Activated naive CD8-positive, alpha-beta T cell treated with anti-CD3 and anti-CD28 coated beads, Interleukin-2, amount 10 ng/mL, durations not matched to agents 7 days and 5 days (primary cell): ENCODE results near the gene OR52E5. TPM values are rescaled to one million over a fixed set of nuclear protein-coding genes. Genes with fewer than 3 reads are reported as not detected.

ENCODE experiments used
- ATAC-seq: fragments of 150-1000 bp; cut with Tn5 transposase; one replicate; pipeline ENCODE4 v1.10.0; 2021; ENCODE audit warnings: low read depth, moderate library complexity
- POLR2A ChIA-PET: fragments of 350-600 bp; sonication (Branson Sonifier 250); formaldehyde crosslinking; loops from one replicate; lab custom pipeline; 2021; ENCODE audit warnings: antibody characterized with exemption; lab: Charles Lee
- DNase-seq: peaks from one replicate; pipeline ENCODE4 v3.0.0; 2021
- H3K27ac Mint-ChIP-seq: one replicate; pipeline ENCODE4 v1.8.0; 2022; ENCODE audit warnings: mild to moderate bottlenecking, mixed read lengths
- H3K27me3 Mint-ChIP-seq: one replicate; pipeline ENCODE4 v1.8.0; 2022; ENCODE audit warnings: mild to moderate bottlenecking, moderate library complexity, mixed read lengths
- H3K36me3 Mint-ChIP-seq: one replicate; pipeline ENCODE4 v1.8.0; 2021; ENCODE audit warnings: mild to moderate bottlenecking, mixed read lengths
- H3K4me1 Mint-ChIP-seq: one replicate; pipeline ENCODE4 v1.8.0; 2021; ENCODE audit warnings: mixed read lengths
- H3K4me3 Mint-ChIP-seq: one replicate; pipeline ENCODE4 v1.8.0; 2022; ENCODE audit warnings: mild to moderate bottlenecking, moderate library complexity, mixed read lengths
- H3K9me3 Mint-ChIP-seq: one replicate; pipeline ENCODE4 v1.8.0; 2021; ENCODE audit warnings: mixed read lengths
- total RNA-seq, 2 experiments: library from RNA; stranded (reverse); gene quantifications; one replicate each; pipeline ENCODE4 v1.2.3, GENCODE V29; 2021

Gene OR52E5
- total RNA-seq, 2 experiments from 2014 or later: not detected

DNA sequence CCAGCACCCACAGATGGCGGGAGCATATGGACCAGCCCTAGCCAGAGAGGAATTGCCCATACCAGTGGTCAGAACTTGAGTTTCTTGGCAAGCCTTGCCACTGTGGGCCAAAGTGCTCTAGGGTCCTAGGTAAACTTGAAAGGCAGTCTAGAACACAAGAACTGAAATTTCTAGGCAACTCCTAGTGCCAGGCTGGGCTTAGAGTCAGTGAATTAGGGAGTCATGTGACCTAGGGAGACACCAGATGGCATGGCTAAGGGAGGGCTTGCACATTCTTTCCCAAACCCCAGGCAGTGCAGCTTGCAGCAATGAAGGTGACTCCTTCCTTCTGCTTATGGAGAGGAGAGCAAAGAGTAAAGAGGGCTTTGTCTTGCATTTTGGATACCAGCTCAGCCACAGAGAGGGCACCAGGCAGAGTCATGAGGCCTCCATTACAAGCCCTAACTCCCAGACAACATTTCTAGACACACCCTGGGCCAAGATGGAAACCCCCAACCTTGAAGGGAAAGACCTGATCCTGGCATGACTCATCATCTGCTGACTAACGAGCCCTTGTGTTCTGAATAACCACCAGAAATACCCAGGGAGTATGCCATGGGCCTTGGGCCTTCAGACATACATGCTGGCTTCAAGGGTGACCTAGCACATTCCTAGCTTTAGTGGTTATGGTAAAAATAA, 29.9 kb downstream of the OR52E5 start:
- Mint-ChIP-seq H3K4me1 (no peaks in the 10 kb centered on the region), H3K27ac (no peak overlapping the region), H3K36me3 (no peaks in the 10 kb centered on the region), H3K9me3 (peaks cover 6% of the 10 kb centered on the region), H3K27me3 (no peaks in the 10 kb centered on the region), H3K4me3 (no peak overlapping the region)
- no peak for DNase-seq
- POLR2A ChIA-PET: no interaction called here
- ATAC-seq: no peak

DNA sequence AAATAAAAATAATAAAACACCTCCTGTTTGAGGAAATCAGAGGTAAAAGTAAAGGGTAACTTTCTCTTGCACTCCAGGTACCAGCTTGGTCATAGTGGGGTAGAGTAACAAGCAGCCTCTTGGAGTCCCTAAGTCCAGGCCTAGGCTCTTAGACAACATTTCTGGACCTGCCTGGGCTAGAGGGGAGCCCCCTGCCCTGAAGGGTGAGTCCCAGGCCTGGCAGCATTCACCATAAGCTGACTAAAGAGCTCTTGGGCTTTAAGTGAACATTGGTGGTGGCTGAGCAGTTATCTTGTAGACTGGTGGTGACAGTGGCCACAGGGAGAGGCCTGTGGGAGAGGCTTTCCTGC, 30.4 kb downstream of the OR52E5 start:
- POLR2A ChIA-PET: no interaction called here
- no peak for ATAC-seq
- peaks cover 7% of the 10 kb centered on the region for H3K9me3 Mint-ChIP-seq
- no peak overlapping the region for H3K27ac Mint-ChIP-seq
- H3K36me3 Mint-ChIP-seq: no peaks in the 10 kb centered on the region
- no peaks in the 10 kb centered on the region for H3K4me1 Mint-ChIP-seq
- no peak overlapping the region for H3K4me3 Mint-ChIP-seq
- no peak for DNase-seq
- H3K27me3 Mint-ChIP-seq: no peaks in the 10 kb centered on the region

DNA sequence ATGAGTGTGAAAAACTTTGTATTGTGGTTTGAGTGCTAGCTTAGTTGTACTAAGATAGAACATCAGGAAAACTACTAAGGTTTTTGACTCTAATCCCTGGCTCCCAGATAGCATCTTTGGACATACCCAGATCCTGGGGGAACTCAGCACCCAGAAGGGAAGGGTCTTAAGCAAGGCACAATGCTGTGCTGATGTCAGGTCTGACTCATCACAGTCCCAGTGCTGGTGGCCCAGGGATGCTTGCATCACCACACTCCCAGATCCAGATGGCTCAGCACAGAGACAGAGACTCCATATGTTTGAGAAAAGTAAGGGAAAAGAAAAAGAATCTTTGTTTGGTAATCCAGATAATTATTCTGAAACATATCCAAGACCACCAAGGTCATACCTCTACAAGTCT, 30.8 kb downstream of the OR52E5 start:
- Mint-ChIP-seq H3K9me3 (peaks cover 8% of the 10 kb centered on the region), H3K36me3 (no peaks in the 10 kb centered on the region), H3K4me1 (no peaks in the 10 kb centered on the region), H3K27me3 (no peaks in the 10 kb centered on the region), H3K27ac (no peak overlapping the region), H3K4me3 (no peak overlapping the region)
- POLR2A ChIA-PET: no interaction called here
- ATAC-seq (no peak), DNase-seq (no peak)

DNA sequence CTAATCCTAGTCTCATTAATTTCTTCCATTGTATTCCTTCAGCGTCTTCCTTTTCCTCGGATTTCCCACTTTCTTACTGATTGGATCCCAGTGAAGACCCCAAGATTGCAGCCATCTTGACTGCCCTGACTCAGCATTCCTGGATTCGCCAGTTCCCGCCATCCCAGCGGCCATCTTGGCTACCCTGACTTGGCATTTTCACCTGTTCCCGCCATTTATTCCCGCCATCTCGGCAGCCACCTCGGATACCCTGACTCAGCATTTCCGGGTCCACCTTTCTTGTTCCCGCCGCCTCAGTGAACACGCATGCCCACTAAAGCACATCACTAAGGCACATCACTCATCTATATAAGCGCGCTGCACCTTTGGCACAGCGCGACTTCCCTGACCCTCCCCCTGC, 35.3 kb downstream of the OR52E5 start:
- no peak for ATAC-seq
- POLR2A ChIA-PET: no interaction called here
- DNase-seq: no peak
- Mint-ChIP-seq H3K36me3 (no peaks in the 10 kb centered on the region), H3K27me3 (no peaks in the 10 kb centered on the region), H3K9me3 (peaks cover 9% of the 10 kb centered on the region), H3K4me3 (no peak overlapping the region), H3K4me1 (no peaks in the 10 kb centered on the region), H3K27ac (no peak overlapping the region)

DNA sequence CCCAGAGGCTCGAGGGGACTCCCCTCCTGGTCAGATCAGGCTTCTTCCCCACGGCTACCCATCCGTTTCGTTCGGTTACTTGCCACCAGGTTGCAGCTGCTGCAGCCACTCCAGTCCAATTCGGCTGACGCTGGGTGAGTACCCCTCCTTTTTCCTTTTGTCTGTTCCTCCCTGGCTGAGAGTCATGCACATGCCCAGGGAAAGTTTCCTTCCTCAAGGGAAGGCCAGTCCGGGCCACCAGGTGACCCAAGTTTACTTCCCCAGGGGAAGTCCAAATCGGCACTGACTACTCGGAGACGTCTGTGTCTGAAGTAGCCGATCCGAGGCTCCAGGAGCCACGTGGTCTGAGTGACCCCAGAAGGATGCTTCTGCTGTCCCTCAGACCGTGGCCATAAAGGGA, 35.8 kb downstream of the OR52E5 start:
- Mint-ChIP-seq H3K4me3 (no peak overlapping the region), H3K27me3 (no peaks in the 10 kb centered on the region), H3K27ac (no peak overlapping the region), H3K36me3 (no peaks in the 10 kb centered on the region), H3K4me1 (no peaks in the 10 kb centered on the region), H3K9me3 (peaks cover 8% of the 10 kb centered on the region)
- ATAC-seq: no peak
- POLR2A ChIA-PET: no interaction called here
- DNase-seq: no peak

DNA sequence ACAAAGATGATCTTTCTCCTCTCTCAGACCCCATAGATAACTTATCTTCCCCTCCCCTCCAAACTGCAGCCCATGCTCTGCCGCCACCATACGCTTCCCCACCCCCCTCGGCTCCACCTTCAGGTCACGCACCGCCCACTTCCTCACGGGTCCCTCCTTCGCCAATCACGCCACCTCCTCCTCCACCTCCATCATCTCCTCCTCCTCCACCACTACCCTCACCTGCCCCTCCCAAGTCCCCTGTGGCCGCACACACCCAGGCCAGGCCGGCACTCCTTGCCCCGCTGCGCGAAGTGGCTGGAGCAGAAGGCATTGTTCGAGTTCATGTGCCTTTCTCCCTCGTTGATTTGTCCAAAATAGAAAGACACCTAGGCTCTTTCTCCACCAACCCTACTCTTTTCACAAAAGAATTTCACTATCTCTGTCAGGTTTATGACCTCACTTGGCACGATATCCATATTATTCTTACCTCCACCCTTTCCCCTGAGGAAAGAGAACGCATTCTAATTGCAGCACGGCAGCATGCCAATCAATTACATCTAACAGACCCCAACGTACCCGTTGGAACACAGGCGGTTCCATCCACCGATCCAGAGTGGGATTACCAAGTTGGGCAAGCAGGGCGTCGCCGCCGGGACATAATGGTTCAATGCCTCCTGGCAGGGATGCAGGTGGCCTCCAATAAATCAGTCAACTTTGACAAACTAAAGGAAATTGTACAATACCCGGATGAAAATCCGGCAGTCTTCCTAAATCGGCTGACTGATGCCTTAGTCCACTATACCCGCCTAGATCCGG, 36.8 kb downstream of the OR52E5 start:
- ATAC-seq: no peak
- POLR2A ChIA-PET: no interaction called here

DNA sequence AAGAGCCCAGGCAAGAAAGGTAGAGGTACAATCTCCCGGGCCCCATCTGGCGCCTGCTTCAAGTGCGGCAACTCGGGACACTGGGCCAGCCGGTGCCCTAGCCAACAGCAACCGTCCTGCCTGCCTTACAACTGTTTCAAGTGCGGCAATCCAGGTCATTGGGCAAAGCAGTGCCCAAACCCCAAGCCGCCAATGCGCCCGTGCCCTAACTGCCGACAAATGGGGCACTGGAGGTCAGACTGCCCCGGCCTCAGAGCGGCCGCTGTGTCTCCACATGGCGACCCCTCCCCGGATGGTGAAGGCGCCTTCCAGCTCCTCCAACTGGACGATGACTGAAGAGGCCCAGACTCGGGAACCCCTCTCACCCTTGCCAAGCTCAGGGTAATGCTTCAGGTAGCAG, 37.6 kb downstream of the OR52E5 start:
- POLR2A ChIA-PET: no interaction called here
- Mint-ChIP-seq H3K27ac (no peak overlapping the region), H3K27me3 (no peaks in the 10 kb centered on the region), H3K4me3 (no peak overlapping the region), H3K36me3 (no peaks in the 10 kb centered on the region), H3K9me3 (peaks cover 7% of the 10 kb centered on the region), H3K4me1 (no peaks in the 10 kb centered on the region)
- DNase-seq (no peak), ATAC-seq (no peak)

More for the DNA sequence above, 36.8 kb downstream of the OR52E5 start:
- Mint-ChIP-seq H3K4me1 (no peaks in the 10 kb centered on the region), H3K9me3 (peaks cover 7% of the 10 kb centered on the region), H3K4me3 (no peak overlapping the region), H3K27me3 (no peaks in the 10 kb centered on the region), H3K36me3 (no peaks in the 10 kb centered on the region), H3K27ac (no peak overlapping the region)
- DNase-seq: no peak

DNA sequence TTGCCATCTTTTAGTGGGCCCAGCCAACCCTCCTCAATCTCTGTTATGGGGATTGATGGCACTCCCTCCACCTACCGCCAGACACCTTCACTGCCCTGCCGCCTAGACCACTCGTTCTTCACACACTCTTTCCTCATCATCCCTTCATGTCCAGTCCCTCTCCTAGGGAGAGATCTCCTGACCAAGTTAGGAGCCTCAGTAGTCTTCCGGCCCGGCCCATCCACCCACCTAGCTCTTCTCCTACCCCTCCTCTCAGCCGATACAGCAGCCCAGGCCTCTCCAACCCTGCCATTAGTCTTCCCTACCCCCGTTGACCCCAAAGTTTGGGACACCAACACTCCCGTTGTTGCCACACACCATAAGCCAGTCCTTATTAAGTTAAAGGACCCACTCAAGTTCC, 38.1 kb downstream of the OR52E5 start:
- no peak for ATAC-seq
- H3K36me3 Mint-ChIP-seq: no peaks in the 10 kb centered on the region
- peaks cover 7% of the 10 kb centered on the region for H3K9me3 Mint-ChIP-seq
- no peaks in the 10 kb centered on the region for H3K4me1 Mint-ChIP-seq
- H3K27me3 Mint-ChIP-seq: no peaks in the 10 kb centered on the region
- no peak overlapping the region for H3K27ac Mint-ChIP-seq
- DNase-seq: no peak
- no peak overlapping the region for H3K4me3 Mint-ChIP-seq
- POLR2A ChIA-PET: no interaction called here

DNA sequence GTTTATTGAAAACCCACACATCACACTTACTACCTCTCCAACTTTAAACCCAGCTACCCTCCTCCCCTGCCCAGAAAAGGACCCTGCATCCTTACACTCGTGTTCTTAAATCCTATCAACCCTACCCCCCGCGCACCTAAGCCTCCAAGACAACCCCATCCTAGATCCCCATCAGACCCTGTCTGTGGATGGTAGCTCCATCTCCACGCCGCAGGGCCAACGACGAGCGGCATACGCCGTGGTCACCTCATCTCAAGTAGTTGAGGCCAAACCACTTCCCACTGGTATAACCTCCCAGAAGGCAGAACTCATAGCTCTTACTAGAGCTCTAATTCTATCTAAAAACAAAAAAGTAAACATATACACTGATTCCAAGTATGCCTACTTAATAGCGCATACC, 39.7 kb downstream of the OR52E5 start:
- no peak for ATAC-seq
- H3K36me3 Mint-ChIP-seq: no peaks in the 10 kb centered on the region
- H3K9me3 Mint-ChIP-seq: peaks cover 11% of the 10 kb centered on the region
- no peaks in the 10 kb centered on the region for H3K27me3 Mint-ChIP-seq
- H3K4me3 Mint-ChIP-seq: no peak overlapping the region
- POLR2A ChIA-PET: no interaction called here
- no peaks in the 10 kb centered on the region for H3K4me1 Mint-ChIP-seq
- H3K27ac Mint-ChIP-seq: no peak overlapping the region
- DNase-seq: no peak

DNA sequence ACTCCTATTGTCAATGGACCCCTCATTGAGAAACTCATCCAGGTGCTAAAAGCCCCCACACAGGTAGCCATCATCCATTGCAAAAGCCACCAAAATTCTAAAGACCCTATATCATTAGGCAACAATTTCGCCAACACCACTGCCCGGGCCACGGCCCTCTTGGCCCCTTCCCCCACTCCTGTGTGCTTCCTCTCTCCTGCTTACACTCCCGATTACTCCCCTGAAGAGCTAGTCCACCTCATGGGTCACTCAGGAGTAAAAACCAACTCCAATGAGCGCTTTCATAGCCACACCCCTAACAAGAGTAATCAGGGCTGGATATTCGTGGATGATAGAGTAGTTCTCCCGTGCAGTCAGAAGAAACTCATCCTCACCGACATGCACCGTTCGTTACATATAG, 40.1 kb downstream of the OR52E5 start:
- Mint-ChIP-seq H3K4me1 (no peaks in the 10 kb centered on the region), H3K27ac (no peak overlapping the region), H3K36me3 (no peaks in the 10 kb centered on the region), H3K9me3 (peaks cover 13% of the 10 kb centered on the region), H3K4me3 (no peak overlapping the region), H3K27me3 (no peaks in the 10 kb centered on the region)
- DNase-seq (no peak), ATAC-seq (no peak)
- POLR2A ChIA-PET: no interaction called here

DNA sequence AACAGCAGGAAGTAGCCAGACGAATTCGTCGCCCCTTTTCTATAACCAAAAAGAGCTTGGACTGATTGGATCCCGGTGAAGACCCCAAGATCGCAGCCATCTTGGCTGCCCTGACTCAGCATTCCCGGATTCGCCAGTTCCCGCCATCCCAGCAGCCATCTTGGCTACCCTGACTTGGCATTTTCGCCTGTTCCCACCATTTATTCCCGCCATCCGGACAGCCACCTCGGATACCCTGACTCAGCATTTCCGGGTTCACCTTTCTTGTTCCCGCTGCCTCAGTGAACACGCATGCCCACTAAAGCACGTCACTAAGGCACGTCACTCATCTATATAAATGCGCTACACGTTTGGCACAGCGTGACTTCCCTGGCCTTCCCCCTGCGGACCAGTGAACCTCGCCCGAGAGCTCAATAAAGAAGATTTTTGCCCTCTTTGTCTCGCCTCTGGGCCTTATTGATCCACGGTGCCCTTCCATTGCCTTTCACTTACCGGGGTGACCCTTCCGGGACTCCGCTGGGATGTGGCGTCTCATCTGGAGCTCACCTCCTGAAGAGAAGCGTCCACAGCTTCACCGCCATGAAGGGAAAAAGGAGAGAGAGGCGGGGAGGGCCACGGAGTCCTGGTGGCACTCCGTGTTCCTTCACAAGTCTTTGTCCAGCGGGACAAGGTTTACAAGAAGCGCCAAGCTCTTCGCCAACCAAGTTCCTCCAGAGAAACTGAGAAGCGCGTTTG, 45.0 kb downstream of the OR52E5 start:
- no peak for ATAC-seq
- Mint-ChIP-seq H3K9me3 (peaks cover 6% of the 10 kb centered on the region), H3K27me3 (peaks cover under 1% of the 10 kb centered on the region), H3K4me3 (no peak overlapping the region), H3K27ac (no peak overlapping the region), H3K4me1 (no peaks in the 10 kb centered on the region), H3K36me3 (no peaks in the 10 kb centered on the region)
- DNase-seq: no peak
- POLR2A ChIA-PET: no interaction called here

DNA sequence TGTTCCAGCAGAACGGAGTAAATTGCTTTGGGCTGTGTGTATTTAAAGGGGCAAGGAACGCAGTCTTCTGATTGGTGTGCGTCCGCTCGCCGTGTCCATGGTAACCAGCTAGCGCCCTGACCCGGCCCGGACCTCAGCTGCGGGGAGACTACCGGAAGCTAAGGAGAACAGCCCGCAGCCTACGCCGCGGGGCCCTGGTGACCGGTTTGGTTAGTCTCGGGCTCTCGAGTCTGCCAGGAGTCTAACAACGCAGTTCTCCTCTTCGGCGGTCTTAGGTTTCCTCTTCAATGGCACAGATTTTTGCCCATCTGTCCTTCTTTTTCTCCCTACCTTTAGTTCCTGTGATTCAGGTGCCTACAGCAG, 45.6 kb downstream of the OR52E5 start:
- H3K36me3 Mint-ChIP-seq: no peaks in the 10 kb centered on the region
- H3K4me3 Mint-ChIP-seq: no peak overlapping the region
- H3K4me1 Mint-ChIP-seq: no peaks in the 10 kb centered on the region
- no peak overlapping the region for H3K27ac Mint-ChIP-seq
- peaks cover 6% of the 10 kb centered on the region for H3K9me3 Mint-ChIP-seq
- H3K27me3 Mint-ChIP-seq: peaks cover 3% of the 10 kb centered on the region
- ATAC-seq: no peak
- no peak for DNase-seq
- POLR2A ChIA-PET: no interaction called here

DNA sequence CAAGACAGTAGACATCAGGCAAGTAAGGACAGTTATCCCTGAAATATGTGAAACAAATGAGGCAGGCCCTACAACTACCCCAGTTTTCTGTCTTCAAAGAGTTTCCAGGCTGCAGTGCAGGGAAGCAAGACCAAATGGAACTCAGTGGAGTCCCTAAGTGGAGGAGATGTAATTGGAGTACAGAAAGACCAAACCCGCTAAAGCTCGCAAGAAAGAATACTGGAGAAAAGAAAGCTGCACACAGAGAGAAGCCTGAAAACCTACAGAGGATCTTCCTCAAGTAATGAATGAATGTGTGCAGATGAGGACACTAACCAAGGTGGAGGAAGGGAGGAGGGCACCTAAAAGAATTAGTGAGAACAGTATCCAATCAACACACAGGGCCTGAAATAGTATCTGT, 47.7 kb downstream of the OR52E5 start:
- no peak overlapping the region for H3K4me3 Mint-ChIP-seq
- H3K27me3 Mint-ChIP-seq: peaks cover 8% of the 10 kb centered on the region
- no peak overlapping the region for H3K27ac Mint-ChIP-seq
- H3K4me1 Mint-ChIP-seq: no peaks in the 10 kb centered on the region
- ATAC-seq: no peak
- DNase-seq: no peak
- H3K9me3 Mint-ChIP-seq: peaks cover 6% of the 10 kb centered on the region
- H3K36me3 Mint-ChIP-seq: no peaks in the 10 kb centered on the region
- POLR2A ChIA-PET: no interaction called here

DNA sequence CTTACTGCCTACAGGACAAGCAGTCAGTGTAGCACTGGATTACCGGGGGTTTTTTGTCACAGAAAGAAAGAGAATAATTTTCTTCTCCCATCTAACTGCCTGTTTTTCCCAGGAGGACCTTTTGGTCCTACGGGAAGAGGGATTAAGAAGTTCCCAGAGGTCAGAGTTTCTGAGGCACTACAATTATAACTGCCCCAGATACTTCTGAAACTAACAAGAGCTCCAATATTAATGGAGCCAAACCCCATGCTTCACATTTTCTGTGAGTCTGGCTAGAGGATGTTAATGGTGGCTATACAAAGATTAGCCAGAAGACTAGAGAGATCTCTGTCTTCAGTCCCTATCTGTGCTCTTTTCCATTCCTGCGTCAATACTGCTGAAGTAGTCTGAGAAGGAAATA, 48.9 kb downstream of the OR52E5 start, which contains the start of gene OR56A3:
Gene OR56A3 (plus strand): TSS at position 301 of the 400 bp plus-strand sequence. CDS start 5,096 bp downstream, outside the sequence.
- ATAC-seq: no peak
- H3K4me3 Mint-ChIP-seq: no peak within 1 kb of the TSS
- POLR2A ChIA-PET: no interaction called here
- H3K27ac Mint-ChIP-seq: no peak within 1 kb of the TSS
- no peaks in the 10 kb centered on the region for H3K4me1 Mint-ChIP-seq
- DNase-seq: no peak
- peaks cover 8% of the 10 kb centered on the region for H3K27me3 Mint-ChIP-seq
- H3K9me3 Mint-ChIP-seq: peaks cover 4% of the 10 kb centered on the region
- no peaks in the 10 kb centered on the region for H3K36me3 Mint-ChIP-seq
